ENCODE measurements around the gene PRKAR1B.
A peak's percentile ranks its signal among the peaks of the same experiment; 100 is the strongest.
"Not testable (repeated sequence)": the region's sequence is repeated elsewhere in the genome, so short reads cannot be mapped to it uniquely, and the experiment has no call there.

The PRKAR1B gene

GRCh38 chr7:556837-557557 lies 170.1 kb downstream of the PRKAR1B start:
- no peak for DNase-seq (ENCODE audit: low read depth in 2 of 2)

GRCh38 chr7:556291-556826 lies 170.7 kb downstream of the PRKAR1B start:
- no peak for DNase-seq (ENCODE audit: low read depth in 2 of 2)

- DNase-seq (ENCODE audit: low read depth in 2 of 2): no peak
Observed at GRCh38 chr7:555551-556160, 171.4 kb downstream of the PRKAR1B start.

- DNase-seq (ENCODE audit: low read depth in 2 of 2): no peak
Observed at GRCh38 chr7:553636-554111, 173.4 kb downstream of the PRKAR1B start.

GRCh38 chr7:552868-553635 lies 174.0 kb downstream of the PRKAR1B start:
- no peak for DNase-seq (ENCODE audit: low read depth in 2 of 2)

GRCh38 chr7:552151-552867 lies 174.8 kb downstream of the PRKAR1B start:
- DNase-seq (ENCODE audit: low read depth in 2 of 2): not testable (repeated sequence)

GRCh38 chr7:551615-551970 lies 175.5 kb downstream of the PRKAR1B start:
- not testable (repeated sequence) for DNase-seq (ENCODE audit: low read depth in 2 of 2)

GRCh38 chr7:550881-551614 lies 176.0 kb downstream of the PRKAR1B start:
- DNase-seq (ENCODE audit: low read depth in 2 of 2): no peak

- no peak for DNase-seq (ENCODE audit: low read depth in 2 of 2)
Observed at GRCh38 chr7:549891-550625, 177.0 kb downstream of the PRKAR1B start.

GRCh38 chr7:549066-549890 lies 177.8 kb downstream of the PRKAR1B start:
- no peak for DNase-seq (ENCODE audit: low read depth in 2 of 2)

- no peak for DNase-seq (ENCODE audit: low read depth in 2 of 2)
Observed at GRCh38 chr7:548401-548800, 178.7 kb downstream of the PRKAR1B start.

- no peak for DNase-seq (ENCODE audit: low read depth in 2 of 2)
Observed at GRCh38 chr7:545470-545869, 181.6 kb downstream of the PRKAR1B start.

GRCh38 chr7:544338-545221 lies 182.5 kb downstream of the PRKAR1B start:
- no peak for DNase-seq (ENCODE audit: low read depth in 2 of 2)

- no peak for DNase-seq (ENCODE audit: low read depth in 2 of 2)
Observed at GRCh38 chr7:543501-544337, 183.4 kb downstream of the PRKAR1B start.

GRCh38 chr7:542713-543500 lies 184.2 kb downstream of the PRKAR1B start:
- peak in 1 of 2 experiments; percentile 25 for DNase-seq (ENCODE audit: low read depth in 2 of 2)

GRCh38 chr7:542131-542712 lies 184.9 kb downstream of the PRKAR1B start:
- DNase-seq (ENCODE audit: low read depth in 2 of 2): no peak

Data from fibroblast of skin of left biceps (primary cell).